IPS DF 6.9 (cell line): ENCODE measurements around the gene NAT8L.

ENCODE experiments used
- DNase-seq: peaks from one replicate; pipeline ENCODE4 v3.0.0-alpha.2; 2013; ENCODE audit warnings: low read depth, low spot score
- H3K27ac ChIP-seq: one replicate; pipeline ENCODE4 v1.5.1; 2013; ENCODE audit warnings: low read length, control low read depth
- H3K27me3 ChIP-seq: 2 replicates; pipeline ENCODE4 v1.6.1; 2013; ENCODE audit warnings: mild to moderate bottlenecking, low read length; ENCODE audit not compliant: control insufficient read depth, insufficient read depth
- H3K36me3 ChIP-seq: 2 replicates; pipeline ENCODE4 v1.6.1; 2013; ENCODE audit warnings: low read length; ENCODE audit not compliant: control insufficient read depth, insufficient read depth
- H3K4me1 ChIP-seq: 2 replicates; pipeline ENCODE4 v1.6.1; 2013; ENCODE audit warnings: low read length; ENCODE audit not compliant: control insufficient read depth, insufficient read depth
- H3K4me3 ChIP-seq: 2 replicates; pipeline ENCODE4 v1.5.1; 2013; ENCODE audit warnings: mild to moderate bottlenecking, low read length
- H3K9me3 ChIP-seq: 2 replicates; pipeline ENCODE4 v1.6.1; 2013; ENCODE audit warnings: low read length, inconsistent platforms; ENCODE audit not compliant: control insufficient read depth, insufficient read depth
- WGBS: extraction: QIAGEN DNeasy Blood & Tissue Kit; methylation state at CpG from one replicate; pipeline ENCODE4 v1.1.7; 2013; ENCODE audit warnings: mixed read lengths, missing lambda C conversion rate; ENCODE audit not compliant: insufficient read length, insufficient coverage; 5-methylcytosine and 5-hydroxymethylcytosine counted together

Gene NAT8L

GRCh38 chr4:2064276-2064991, 5.3 kb downstream of the NAT8L start:
- H3K9me3 ChIP-seq, result no peaks in the 10 kb centered on the region
- H3K36me3 ChIP-seq, result no peaks in the 10 kb centered on the region; the same call in 1 of the 2 replicates
- H3K4me3 ChIP-seq, result no peak overlapping the region
- no peak overlapping the region for H3K27ac ChIP-seq
- DNase-seq, result no peak
- H3K4me1 ChIP-seq, result 0 out of 2 replicates have a peak, but pooled peaks cover 6% of the 10 kb centered on the region
- WGBS, result no CpG with 5 or more reads among the region's 40 CpGs
- peaks cover 8% of the 10 kb centered on the region; the same call in 1 of the 2 replicates for H3K27me3 ChIP-seq

DNA sequence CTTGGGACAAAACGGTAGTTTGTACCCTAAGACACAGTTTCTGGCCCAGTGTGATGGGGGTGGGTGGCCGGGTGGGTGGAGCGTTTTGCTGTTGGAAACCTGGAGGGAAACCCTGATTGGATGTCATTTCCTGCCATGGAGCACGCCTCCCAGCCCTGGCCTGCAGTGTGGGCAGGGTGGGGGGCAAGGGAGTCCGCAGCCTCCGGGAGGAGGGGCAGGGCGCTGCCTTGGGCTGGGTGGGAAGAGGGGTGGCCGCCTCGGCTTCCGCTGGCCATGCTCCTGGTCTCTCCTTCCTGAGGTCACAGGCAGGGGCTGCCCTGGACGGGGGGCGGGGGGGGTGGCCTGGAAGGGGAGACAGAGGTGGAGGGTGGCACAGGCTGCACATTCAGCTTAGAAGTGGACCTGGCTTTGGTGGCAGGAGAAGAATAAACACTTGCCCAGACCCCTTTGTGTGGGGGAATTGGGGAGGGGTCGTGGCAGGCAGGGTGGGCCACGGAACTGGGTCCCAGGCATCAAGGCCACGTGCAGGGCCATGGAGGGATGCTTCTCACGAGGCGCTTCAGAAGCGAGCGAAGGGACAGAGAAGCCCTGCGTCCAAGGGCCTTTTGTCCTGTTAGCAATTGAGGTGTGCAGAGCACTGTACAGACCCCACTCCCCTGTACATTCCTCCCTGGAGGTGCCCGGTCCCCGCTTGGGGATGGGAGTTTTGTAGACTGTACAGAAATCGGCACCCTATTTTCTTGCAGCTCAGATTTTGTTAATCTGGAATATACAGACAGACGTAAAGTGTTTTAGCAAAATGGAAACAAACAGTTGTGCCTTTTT, 6.2 kb downstream of the NAT8L start:
- H3K4me3 ChIP-seq, result no peak overlapping the region
- 0 out of 2 replicates have a peak, but pooled peaks cover 4% of the 10 kb centered on the region for H3K4me1 ChIP-seq
- H3K27me3 ChIP-seq, result peaks cover 6% of the 10 kb centered on the region; the same call in 1 of the 2 replicates
- H3K27ac ChIP-seq, result no peak overlapping the region
- H3K9me3 ChIP-seq, result no peaks in the 10 kb centered on the region
- no peak for DNase-seq
- WGBS, result no CpG with 5 or more reads among the region's 24 CpGs
- no peaks in the 10 kb centered on the region; the same call in 1 of the 2 replicates for H3K36me3 ChIP-seq

DNA sequence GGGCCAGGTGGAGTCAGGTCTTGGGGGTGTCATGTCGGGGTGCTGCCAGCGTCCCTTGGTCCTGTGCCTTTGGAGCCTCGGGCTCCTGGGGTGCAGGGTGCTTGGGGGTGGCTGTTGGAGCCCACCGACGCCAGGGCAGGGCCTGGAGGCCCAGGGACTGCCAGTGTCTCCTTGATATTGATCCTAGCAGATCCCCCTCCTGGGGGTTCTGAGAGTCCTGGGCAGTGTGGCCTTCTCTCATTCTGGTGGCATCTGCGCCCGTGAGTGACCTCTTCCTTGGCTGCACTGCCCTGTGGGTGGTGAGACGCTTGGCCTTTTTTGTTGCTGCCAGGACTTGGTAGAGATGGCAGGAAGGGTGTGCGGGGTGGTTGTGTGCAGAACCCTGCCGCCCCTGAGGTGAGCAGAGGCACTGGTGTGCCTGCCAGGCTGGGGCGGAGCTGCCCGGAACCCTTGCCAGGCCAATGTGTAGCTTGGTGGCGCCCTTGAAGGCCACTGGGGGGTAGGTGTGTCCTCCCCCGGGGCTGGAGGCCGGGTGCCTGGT, 7.0 kb downstream of the NAT8L start:
- Histone ChIP-seq H3K4me1 (peaks cover 5% of the 10 kb centered on the region; the same call in 1 of the 2 replicates), H3K27me3 (peaks cover 2% of the 10 kb centered on the region; the same call in 1 of the 2 replicates), H3K27ac (no peak overlapping the region), H3K9me3 (no peaks in the 10 kb centered on the region), H3K4me3 (no peak overlapping the region), H3K36me3 (no peaks in the 10 kb centered on the region; the same call in 1 of the 2 replicates)
- DNase-seq, result no peak
- no CpG with 5 or more reads among the region's 15 CpGs for WGBS

GRCh38 chr4:2066571-2067445, 7.7 kb downstream of the NAT8L start:
- no peak for DNase-seq
- Histone ChIP-seq H3K36me3 (no peaks in the 10 kb centered on the region; the same call in 1 of the 2 replicates), H3K27me3 (no peaks in the 10 kb centered on the region), H3K4me1 (peaks cover 7% of the 10 kb centered on the region), H3K4me3 (no peak overlapping the region), H3K9me3 (no peaks in the 10 kb centered on the region), H3K27ac (no peak overlapping the region)
- no CpG with 5 or more reads among the region's 29 CpGs for WGBS

- Histone ChIP-seq H3K4me3 (no peak overlapping the region), H3K27ac (no peak overlapping the region), H3K9me3 (no peaks in the 10 kb centered on the region), H3K27me3 (no peaks in the 10 kb centered on the region), H3K4me1 (peaks cover 11% of the 10 kb centered on the region), H3K36me3 (no peaks in the 10 kb centered on the region; the same call in 1 of the 2 replicates)
- WGBS, result no CpG with 5 or more reads among the region's 26 CpGs
- DNase-seq, result no peak
Measured at GRCh38 chr4:2067446-2068197, 8.5 kb downstream of the NAT8L start.

GRCh38 chr4:2068198-2068470, 9.0 kb downstream of the NAT8L start:
- H3K27me3 ChIP-seq, result no peaks in the 10 kb centered on the region
- no peak overlapping the region for H3K27ac ChIP-seq
- whole genome bisulfite sequencing, result no CpG with 5 or more reads among the region's 13 CpGs
- peaks cover 11% of the 10 kb centered on the region for H3K4me1 ChIP-seq
- no peaks in the 10 kb centered on the region for H3K9me3 ChIP-seq
- H3K36me3 ChIP-seq, result no peaks in the 10 kb centered on the region; the same call in 1 of the 2 replicates
- DNase-seq, result no peak
- no peak overlapping the region for H3K4me3 ChIP-seq

- Histone ChIP-seq H3K36me3 (no peaks in the 10 kb centered on the region; the same call in 1 of the 2 replicates), H3K27me3 (no peaks in the 10 kb centered on the region), H3K27ac (no peak overlapping the region), H3K9me3 (no peaks in the 10 kb centered on the region), H3K4me1 (peaks cover 11% of the 10 kb centered on the region), H3K4me3 (no peak overlapping the region)
- WGBS, result no CpG with 5 or more reads among the region's 11 CpGs
- no peak for DNase-seq
Measured at GRCh38 chr4:2068566-2068965, 9.4 kb downstream of the NAT8L start.

GRCh38 chr4:2069161-2069971, 10.2 kb downstream of the NAT8L start:
- WGBS, result no CpG with 5 or more reads among the region's 17 CpGs
- Histone ChIP-seq H3K4me1 (peaks cover 11% of the 10 kb centered on the region), H3K27ac (no peak overlapping the region), H3K4me3 (no peak overlapping the region), H3K36me3 (no peaks in the 10 kb centered on the region; the same call in 1 of the 2 replicates), H3K27me3 (no peaks in the 10 kb centered on the region), H3K9me3 (no peaks in the 10 kb centered on the region)
- no peak for DNase-seq

GRCh38 chr4:2069986-2070385, 10.9 kb downstream of the NAT8L start:
- no CpG with 5 or more reads among the region's 14 CpGs for whole genome bisulfite sequencing
- H3K9me3 ChIP-seq, result no peaks in the 10 kb centered on the region
- peaks cover 11% of the 10 kb centered on the region for H3K4me1 ChIP-seq
- no peak for DNase-seq
- no peak overlapping the region for H3K4me3 ChIP-seq
- no peaks in the 10 kb centered on the region; the same call in 1 of the 2 replicates for H3K36me3 ChIP-seq
- no peak overlapping the region for H3K27ac ChIP-seq
- no peaks in the 10 kb centered on the region for H3K27me3 ChIP-seq
